GM12892 (cell line): Measurements from ENCODE around the gene HERC2.

Experiments
- POLR2AphosphoS5 ChIP-seq: IDR thresholded peaks from 2 replicates; pipeline ENCODE4 v1.6.1; 2011; ENCODE audit warnings: low read depth, low read length, control low read depth
- TAF1 ChIP-seq: IDR thresholded peaks from 2 replicates; pipeline ENCODE4 v1.6.1; 2011; ENCODE audit warnings: low read depth, mild to moderate bottlenecking, control low read depth, low read length, borderline replicate concordance

- TF ChIP-seq POLR2AphosphoS5 (no peak), TAF1 (no peak)
Measured at GRCh38 chr15:28112962-28113361, 209.0 kb downstream of the HERC2 start.
